Mesenchymal stem cell (in vitro differentiated cells and primary cell): ENCODE measurements around the gene SYT2.

Experiments
- DNase-seq: peaks from one replicate; pipeline ENCODE4 v3.0.0-alpha.2; 2013
- H2AFZ ChIP-seq: one replicate; pipeline ENCODE4 v1.6.1; 2013; ENCODE audit warnings: low read depth, mild to moderate bottlenecking, control low read depth, inconsistent platforms, low read length, moderate library complexity
- H2AK5ac ChIP-seq: 2 replicates; pipeline ENCODE4 v1.6.1; 2013; ENCODE audit warnings: low read length, moderate library complexity, mild to moderate bottlenecking, inconsistent platforms; ENCODE audit not compliant: severe bottlenecking
- H2BK120ac ChIP-seq: one replicate; pipeline ENCODE4 v1.6.1; 2013; ENCODE audit warnings: low read depth, mild to moderate bottlenecking, inconsistent platforms, low read length, moderate library complexity
- H2BK12ac ChIP-seq, 2 experiments: one replicate each; pipeline ENCODE4 v1.6.1; 2013; ENCODE audit warnings: inconsistent platforms in 2 of 2, low read length in 2 of 2, mild to moderate bottlenecking in 2 of 2, moderate library complexity in 2 of 2, control low read depth in 1 of 2
- H2BK15ac ChIP-seq: one replicate; pipeline ENCODE4 v1.6.1; 2013; ENCODE audit warnings: mild to moderate bottlenecking, low read depth, inconsistent platforms; ENCODE audit not compliant: poor library complexity, severe bottlenecking
- H2BK5ac ChIP-seq: 2 replicates; pipeline ENCODE4 v1.6.1; 2013; ENCODE audit warnings: low read depth, mild to moderate bottlenecking, low read length, control low read depth, inconsistent platforms; ENCODE audit not compliant: poor library complexity, severe bottlenecking
- H3K14ac ChIP-seq, 2 experiments: one replicate each; pipeline ENCODE4 v1.6.1; 2013; ENCODE audit warnings: inconsistent platforms in 2 of 2, low read length in 2 of 2, control low read depth in 1 of 2, mild to moderate bottlenecking in 1 of 2, moderate library complexity in 1 of 2
- H3K18ac ChIP-seq, 2 experiments: one replicate each; pipeline ENCODE4 v1.6.1; 2013; ENCODE audit warnings: inconsistent platforms in 2 of 2, low read length in 2 of 2, control low read depth in 1 of 2, low read depth in 1 of 2, mild to moderate bottlenecking in 1 of 2
- H3K23ac ChIP-seq, 2 experiments: one replicate each; pipeline ENCODE4 v1.6.1; 2013; ENCODE audit warnings: inconsistent platforms in 2 of 2, low read length in 2 of 2, mild to moderate bottlenecking in 2 of 2, moderate library complexity in 2 of 2, control low read depth in 1 of 2
- H3K27ac ChIP-seq: 2 replicates; pipeline ENCODE4 v1.5.1; 2013; ENCODE audit warnings: mild to moderate bottlenecking, moderate library complexity, low read length, control low read depth, inconsistent platforms; ENCODE audit not compliant: poor library complexity, severe bottlenecking
- H3K27me3 ChIP-seq, 2 experiments: 2 replicates each; pipeline versions ENCODE4 v1.6.1 to v1.7.0; 2013; ENCODE audit warnings: low read length in 2 of 2, mild to moderate bottlenecking in 2 of 2, moderate library complexity in 2 of 2, control low read depth in 1 of 2, inconsistent platforms in 1 of 2; ENCODE audit not compliant: control insufficient read depth in 1 of 2, insufficient read depth in 1 of 2
- H3K36me3 ChIP-seq, 2 experiments: 2 replicates each; pipeline versions ENCODE4 v1.6.1 to v1.7.0; 2013; ENCODE audit warnings: low read length in 2 of 2, control low read depth in 1 of 2, inconsistent platforms in 1 of 2, low read depth in 1 of 2, mild to moderate bottlenecking in 1 of 2; ENCODE audit not compliant: insufficient read depth in 2 of 2, control insufficient read depth in 1 of 2
- H3K4ac ChIP-seq, 2 experiments: one replicate each; pipeline ENCODE4 v1.6.1; 2013; ENCODE audit warnings: inconsistent platforms in 2 of 2, low read length in 2 of 2, mild to moderate bottlenecking in 2 of 2, moderate library complexity in 2 of 2, control low read depth in 1 of 2, low read depth in 1 of 2
- H3K4me1 ChIP-seq: 2 replicates; pipeline ENCODE4 v1.6.1; 2013; ENCODE audit warnings: low read depth, low read length, control low read depth; ENCODE audit not compliant: control insufficient read depth, insufficient read depth
- H3K4me2 ChIP-seq: 2 replicates; pipeline ENCODE4 v1.6.1; 2013; ENCODE audit warnings: low read length, mild to moderate bottlenecking, inconsistent platforms; ENCODE audit not compliant: poor library complexity, severe bottlenecking
- H3K4me3 ChIP-seq, 2 experiments: 2 replicates each; pipeline versions ENCODE4 v1.5.1 to v1.7.0; 2013; ENCODE audit warnings: low read length in 2 of 2, mild to moderate bottlenecking in 2 of 2, control low read depth in 1 of 2, low read depth in 1 of 2; ENCODE audit not compliant: insufficient read depth in 1 of 2
- H3K79me1 ChIP-seq: replicated peaks from 2 replicates; pipeline ENCODE4 v1.6.1; 2013; ENCODE audit warnings: mild to moderate bottlenecking, control low read depth, low read length, inconsistent platforms; ENCODE audit not compliant: poor library complexity, severe bottlenecking
- H3K9ac ChIP-seq: 2 replicates; pipeline ENCODE4 v1.7.0; 2013; ENCODE audit warnings: mild to moderate bottlenecking, low read length, moderate library complexity
- H3K9me3 ChIP-seq: 2 replicates; pipeline ENCODE4 v1.7.0; 2013; ENCODE audit warnings: mild to moderate bottlenecking, low read length; ENCODE audit not compliant: control insufficient read depth
- H4K8ac ChIP-seq: one replicate; pipeline ENCODE4 v1.6.1; 2013; ENCODE audit warnings: inconsistent platforms, mild to moderate bottlenecking, low read length, moderate library complexity
- H4K91ac ChIP-seq: one replicate; pipeline ENCODE4 v1.6.1; 2013; ENCODE audit warnings: mild to moderate bottlenecking, low read length, inconsistent platforms
- WGBS: methylation state at CpG from one replicate; pipeline ENCODE4 v1.1.7; 2013; ENCODE audit warnings: mixed read lengths; 5-methylcytosine and 5-hydroxymethylcytosine counted together

SYT2 gene

DNA sequence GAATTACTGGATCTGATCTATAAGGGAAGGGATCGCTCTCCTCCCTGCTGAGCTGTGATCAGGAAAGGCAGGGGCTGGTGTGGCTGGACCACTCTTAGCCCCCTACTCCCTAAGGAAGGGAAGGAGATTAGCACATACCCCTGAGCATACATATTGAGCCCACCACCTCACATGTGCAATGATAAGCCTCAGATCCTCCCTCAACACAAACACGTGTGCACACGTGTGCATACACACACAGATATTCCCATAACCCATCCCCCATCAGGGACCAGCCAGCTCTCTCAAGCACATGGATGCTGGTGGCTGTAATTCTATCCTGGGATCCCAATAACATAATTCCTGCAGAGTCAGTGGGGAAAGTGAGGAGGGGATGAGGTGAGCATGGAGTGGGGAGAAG is 21.2 kb downstream of the SYT2 start:
- no peak overlapping the region for H2BK12ac ChIP-seq
- no peak overlapping the region for H3K4me2 ChIP-seq
- H3K23ac ChIP-seq: no peak overlapping the region
- H2AK5ac ChIP-seq: no peak overlapping the region
- no peak for DNase-seq
- H2BK5ac ChIP-seq: no peak overlapping the region
- H3K14ac ChIP-seq: no peak overlapping the region
- H3K79me1 ChIP-seq: no peaks in the 10 kb centered on the region
- H3K4me3 ChIP-seq: no peak overlapping the region
- H2AFZ ChIP-seq: no peak overlapping the region
- H3K4ac ChIP-seq: no peak overlapping the region
- no peak overlapping the region for H2BK15ac ChIP-seq
- no peak overlapping the region for H3K9ac ChIP-seq
- no peak overlapping the region for H3K27ac ChIP-seq
- H4K8ac ChIP-seq: no peak overlapping the region
- H3K27me3 ChIP-seq: peaks cover 69 to 84% of the 10 kb centered on the region in 2 experiments
- H3K9me3 ChIP-seq: no peaks in the 10 kb centered on the region
- no peak overlapping the region for H2BK120ac ChIP-seq
- H3K4me1 ChIP-seq: peaks cover 5% of the 10 kb centered on the region
- H3K18ac ChIP-seq: no peak overlapping the region
- 80% methylated on average over 3 of the region's 3 CpGs for WGBS
- H4K91ac ChIP-seq: no peak overlapping the region
- H3K36me3 ChIP-seq: no peaks in the 10 kb centered on the region

DNA sequence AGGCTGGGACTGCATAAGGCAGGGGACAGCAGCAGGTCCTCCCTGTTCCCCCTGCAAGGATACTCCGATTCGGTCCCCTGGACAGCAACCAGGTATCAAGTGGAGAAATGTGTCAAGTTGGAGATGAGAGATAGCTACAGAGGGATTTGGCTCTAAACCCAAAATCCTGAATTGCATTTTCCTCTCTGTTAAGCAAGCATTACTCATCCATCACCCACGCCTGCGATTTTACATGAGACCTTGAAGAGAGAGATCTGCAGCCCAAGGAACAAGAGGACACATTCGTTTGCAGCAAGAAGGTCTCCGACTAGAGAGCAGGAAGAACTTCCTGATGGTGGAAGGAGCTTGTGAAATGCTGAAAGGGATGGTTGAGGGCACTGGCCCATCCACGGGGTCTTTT is 21.9 kb downstream of the SYT2 start:
- no peak for DNase-seq

DNA sequence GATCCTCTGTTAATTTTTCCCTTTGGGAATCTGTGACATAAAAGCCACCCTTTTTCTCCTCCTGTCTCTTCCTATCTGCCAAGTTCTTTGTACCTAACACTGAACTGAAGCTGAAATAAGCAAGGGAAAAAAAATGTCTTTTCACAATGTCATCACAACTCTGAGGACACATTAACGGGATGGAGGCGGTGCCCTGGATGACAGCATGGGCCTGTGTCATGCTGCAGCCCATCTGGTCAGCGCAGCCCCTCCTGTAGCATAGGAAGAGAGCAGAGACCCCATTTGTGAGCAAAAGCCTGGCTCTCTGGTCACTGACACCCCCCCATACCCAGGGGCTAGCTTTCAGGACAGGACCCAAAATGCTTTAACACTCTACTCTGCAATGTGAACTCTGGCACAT is 22.5 kb downstream of the SYT2 start:
- no peaks in the 10 kb centered on the region for H3K79me1 ChIP-seq

More for the DNA sequence above, 21.9 kb downstream of the SYT2 start:
- Histone ChIP-seq H3K4ac (no peak overlapping the region), H2BK5ac (no peak overlapping the region), H3K4me3 (no peak overlapping the region), H2AK5ac (no peak overlapping the region), H3K4me2 (no peak overlapping the region), H3K14ac (no peak overlapping the region), H3K9ac (no peak overlapping the region), H3K27me3 (peaks cover 63 to 85% of the 10 kb centered on the region in 2 experiments), H2BK12ac (no peak overlapping the region), H3K9me3 (no peaks in the 10 kb centered on the region), H2AFZ (no peak overlapping the region), H3K27ac (no peak overlapping the region), H2BK15ac (no peak overlapping the region), H4K8ac (no peak overlapping the region), H3K36me3 (no peaks in the 10 kb centered on the region), H3K18ac (no peak overlapping the region), H3K4me1 (peaks cover 5% of the 10 kb centered on the region), H3K23ac (no peak overlapping the region), H3K79me1 (no peaks in the 10 kb centered on the region), H2BK120ac (no peak overlapping the region), H4K91ac (no peak overlapping the region)
- 82% methylated on average over 5 of the region's 7 CpGs for WGBS

DNA sequence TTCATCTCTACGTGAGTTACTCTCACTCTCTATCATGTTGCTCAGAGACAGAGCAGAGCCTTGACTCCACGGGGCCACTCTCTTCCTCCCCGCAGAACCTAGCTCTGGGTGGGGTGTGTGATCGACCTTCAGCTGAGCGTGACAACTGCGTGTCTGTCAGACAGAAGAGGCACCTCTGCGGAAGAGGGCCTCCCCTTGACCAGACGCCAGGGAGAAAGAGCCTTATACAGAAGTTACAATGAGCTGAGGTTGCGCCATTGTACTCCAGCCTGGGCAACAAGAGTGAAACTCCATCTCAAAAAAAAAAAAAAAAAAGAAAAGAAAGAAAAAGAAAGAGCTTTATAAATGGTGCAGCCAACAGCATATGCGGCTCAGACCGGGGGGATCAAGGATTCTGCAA is 22.9 kb downstream of the SYT2 start:
- no peak overlapping the region for H2BK5ac ChIP-seq
- H3K4me2 ChIP-seq: no peak overlapping the region
- WGBS: 75% methylated on average over 10 of the region's 11 CpGs
- H3K4me3 ChIP-seq: no peak overlapping the region
- H3K23ac ChIP-seq: no peak overlapping the region
- no peak overlapping the region for H2AFZ ChIP-seq
- no peaks in the 10 kb centered on the region for H3K36me3 ChIP-seq
- no peak overlapping the region for H3K27ac ChIP-seq
- H3K14ac ChIP-seq: no peak overlapping the region
- H3K4me1 ChIP-seq: peaks cover 5% of the 10 kb centered on the region
- no peak overlapping the region for H2BK12ac ChIP-seq
- no peak for DNase-seq
- H4K8ac ChIP-seq: no peak overlapping the region
- no peak overlapping the region for H3K4ac ChIP-seq
- no peak overlapping the region for H2BK15ac ChIP-seq
- no peak overlapping the region for H2AK5ac ChIP-seq
- no peaks in the 10 kb centered on the region for H3K79me1 ChIP-seq
- H3K9me3 ChIP-seq: no peaks in the 10 kb centered on the region
- no peak overlapping the region for H2BK120ac ChIP-seq
- no peak overlapping the region for H4K91ac ChIP-seq
- peaks cover 68 to 93% of the 10 kb centered on the region in 2 experiments for H3K27me3 ChIP-seq
- no peak overlapping the region for H3K9ac ChIP-seq
- H3K18ac ChIP-seq: no peak overlapping the region

More for the DNA sequence above, 22.5 kb downstream of the SYT2 start:
- Histone ChIP-seq H3K4me1 (peaks cover 5% of the 10 kb centered on the region), H2BK12ac (no peak overlapping the region), H3K27me3 (peaks cover 63 to 91% of the 10 kb centered on the region in 2 experiments), H3K9ac (no peak overlapping the region), H2AK5ac (no peak overlapping the region), H4K91ac (no peak overlapping the region), H3K4me2 (no peak overlapping the region), H3K14ac (no peak overlapping the region), H2BK5ac (no peak overlapping the region), H3K23ac (no peak overlapping the region), H3K27ac (no peak overlapping the region), H3K4ac (no peak overlapping the region), H2BK120ac (no peak overlapping the region), H2BK15ac (no peak overlapping the region), H3K36me3 (no peaks in the 10 kb centered on the region), H2AFZ (no peak overlapping the region), H4K8ac (no peak overlapping the region), H3K9me3 (no peaks in the 10 kb centered on the region), H3K18ac (no peak overlapping the region), H3K4me3 (no peak overlapping the region)
- WGBS: 85% methylated on average over 3 of the region's 3 CpGs
- no peak for DNase-seq
